Breast epithelium (tissue), 4 donors: ENCODE data around the gene TALDO1. TPM values are rescaled to one million over a fixed set of nuclear protein-coding genes. Genes with fewer than 3 reads are reported as not detected.

ENCODE experiments used
- DNase-seq, 2 donors: peaks; one replicate each; pipeline ENCODE4 v3.0.0-alpha.2; 2019; ENCODE audit warnings: low spot score in 2 of 2
- H3K27ac ChIP-seq, 2 donors: fragments of 200-600 bp; sonication (generic) in 1 of 2; one replicate each; pipeline ENCODE4 v1.5.1; 2016 to 2019; ENCODE audit warnings: mild to moderate bottlenecking in 1 of 2
- H3K27me3 ChIP-seq, 2 donors: fragments of 200-600 bp; sonication (generic) in 1 of 2; one replicate each; pipeline versions ENCODE4 v1.5.1 to v1.6.0; 2017 to 2019; ENCODE audit warnings: control low read depth in 1 of 2, mild to moderate bottlenecking in 1 of 2
- H3K36me3 ChIP-seq: fragments of 200-600 bp; one replicate; pipeline ENCODE4 v1.5.1; 2019
- H3K4me1 ChIP-seq, 2 donors: fragments of 200-600 bp; sonication (generic); one replicate each; pipeline ENCODE4 v1.5.1; 2016 to 2019; ENCODE audit warnings: control low read depth in 1 of 2
- H3K4me3 ChIP-seq, 3 donors: fragments of 200-600 bp; sonication (generic); 1 replicate in 2 of 3; 2 replicates in 1 of 3; pipeline ENCODE4 v1.5.1; 2016 to 2019; ENCODE audit warnings: mild to moderate bottlenecking in 3 of 3, moderate library complexity in 2 of 3
- H3K9me3 ChIP-seq, 2 donors: fragments of 200-600 bp; sonication (generic) in 1 of 2; one replicate each; pipeline ENCODE4 v1.5.1; 2016 to 2019; ENCODE audit warnings: control low read depth in 1 of 2
- POLR2A ChIP-seq: fragments of 450-650 bp; IDR thresholded peaks from one replicate; pipeline ENCODE4 v1.6.1; 2016; ENCODE audit warnings: antibody characterized with exemption, mild to moderate bottlenecking, moderate library complexity
- POLR2AphosphoS5 ChIP-seq, 3 donors: sonication (generic); formaldehyde crosslinking; IDR thresholded peaks; one replicate each; pipeline ENCODE4 v1.6.1; 2017; ENCODE audit warnings: antibody characterized with exemption in 3 of 3
- intact Hi-C: fragments of 100-400 bp; cut with DNase I; formaldehyde crosslinking; loops from one replicate; pipeline ENCODE4 v1.15.1; 2023; ENCODE audit warnings: low total_unique reads
- total RNA-seq, 3 donors: library from RNA; depleted of rRNA; stranded (reverse); fragments of >200 nt; gene quantifications; one replicate each; pipeline ENCODE4 v1.1.0, GENCODE V29; 2016
- TF ChIP-seq, protein P1 (sequence below), 3 donors: fragments of 450-650 bp; IDR thresholded peaks; one replicate each; pipeline ENCODE4 v1.5.1; 2016 to 2017; ENCODE audit warnings: antibody characterized with exemption in 3 of 3, mild to moderate bottlenecking in 3 of 3, moderate library complexity in 3 of 3

The TALDO1 gene
- total RNA-seq, 3 donors from 2014 or later: 137 to 239 (median 141) TPM

GRCh38 chr11:804599-804964 is 57.3 kb downstream of the TALDO1 start:
- Histone ChIP-seq H3K36me3 (no peaks in the 10 kb centered on the region), H3K4me3 (peak overlapping the region; percentile 52 to 84 (median 73)), H3K27me3 (no peaks in the 10 kb centered on the region), H3K9me3 (no peaks in the 10 kb centered on the region), H3K4me1 (peaks cover 0 to 10% of the 10 kb centered on the region in 2 donors), H3K27ac (peak overlapping the region; percentile 86 to 95)
- TF ChIP-seq, protein P1, sequence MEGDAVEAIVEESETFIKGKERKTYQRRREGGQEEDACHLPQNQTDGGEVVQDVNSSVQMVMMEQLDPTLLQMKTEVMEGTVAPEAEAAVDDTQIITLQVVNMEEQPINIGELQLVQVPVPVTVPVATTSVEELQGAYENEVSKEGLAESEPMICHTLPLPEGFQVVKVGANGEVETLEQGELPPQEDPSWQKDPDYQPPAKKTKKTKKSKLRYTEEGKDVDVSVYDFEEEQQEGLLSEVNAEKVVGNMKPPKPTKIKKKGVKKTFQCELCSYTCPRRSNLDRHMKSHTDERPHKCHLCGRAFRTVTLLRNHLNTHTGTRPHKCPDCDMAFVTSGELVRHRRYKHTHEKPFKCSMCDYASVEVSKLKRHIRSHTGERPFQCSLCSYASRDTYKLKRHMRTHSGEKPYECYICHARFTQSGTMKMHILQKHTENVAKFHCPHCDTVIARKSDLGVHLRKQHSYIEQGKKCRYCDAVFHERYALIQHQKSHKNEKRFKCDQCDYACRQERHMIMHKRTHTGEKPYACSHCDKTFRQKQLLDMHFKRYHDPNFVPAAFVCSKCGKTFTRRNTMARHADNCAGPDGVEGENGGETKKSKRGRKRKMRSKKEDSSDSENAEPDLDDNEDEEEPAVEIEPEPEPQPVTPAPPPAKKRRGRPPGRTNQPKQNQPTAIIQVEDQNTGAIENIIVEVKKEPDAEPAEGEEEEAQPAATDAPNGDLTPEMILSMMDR (IDR thresholded peaks at IDR 0.05): no peak
- TF ChIP-seq POLR2AphosphoS5 (IDR thresholded peaks at IDR 0.05) (no peak), POLR2A (no peak)
- no peak for DNase-seq
- intact Hi-C loops: no loop called here

- Histone ChIP-seq H3K9me3 (no peaks in the 10 kb centered on the region), H3K27ac (peak overlapping the region; percentile 97 to 99), H3K4me1 (peaks cover 0 to 21% of the 10 kb centered on the region in 2 donors), H3K27me3 (no peaks in the 10 kb centered on the region), H3K4me3 (peak overlapping the region; percentile 72 to 98 (median 96)), H3K36me3 (no peaks in the 10 kb centered on the region)
- DNase-seq: no peak
- TF ChIP-seq, protein P1 (IDR thresholded peaks at IDR 0.05): peak in 1 of 3 donors; percentile 5
- TF ChIP-seq POLR2A: no peak
- intact Hi-C loops: no loop called here
These were observed 61.4 kb downstream of the TALDO1 start for GRCh38 chr11:808427-809286.

DNA sequence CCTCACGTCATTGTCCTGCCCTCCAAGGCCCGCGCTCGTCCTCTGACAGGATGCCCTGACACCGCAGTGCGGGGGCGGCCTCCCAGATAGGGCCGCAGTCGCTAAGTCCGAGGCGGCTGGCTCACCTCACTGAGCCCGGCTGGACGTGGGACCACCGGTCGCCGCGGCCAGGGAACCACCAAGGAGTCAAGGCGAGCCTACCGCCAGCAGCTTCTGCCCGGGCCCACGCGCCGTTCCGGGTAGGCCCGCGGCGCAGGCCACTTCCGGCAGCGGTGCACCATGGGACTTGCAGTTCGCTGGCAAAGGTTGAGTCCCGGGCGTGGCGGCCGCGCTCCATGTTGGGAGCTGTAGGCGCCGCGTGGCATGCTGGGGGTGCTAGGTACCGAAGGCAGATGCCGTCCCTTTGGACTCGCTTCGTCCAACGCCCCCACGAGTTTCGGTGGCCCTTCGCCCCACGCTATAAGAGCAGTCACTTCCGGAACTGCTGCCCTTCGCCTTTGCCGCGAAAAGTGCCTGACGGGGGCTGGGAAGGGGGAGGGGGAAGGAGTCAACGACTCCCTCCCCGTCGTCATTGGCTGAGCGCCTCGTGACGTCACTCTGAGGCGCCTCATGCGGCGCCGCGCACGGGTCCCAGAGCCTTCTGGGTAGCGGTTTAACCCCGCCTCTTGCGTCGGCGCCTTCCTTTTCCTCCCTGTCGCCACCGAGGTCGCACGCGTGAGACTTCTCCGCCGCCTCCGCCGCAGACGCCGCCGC is 62.2 kb downstream of the TALDO1 start, which contains the start of gene RPLP2:
TSS of gene RPLP2 (plus strand) at position 681 of the 753 bp plus-strand sequence. CDS start 268 bp downstream, outside the sequence.
- peak; percentile 98 for DNase-seq
- intact Hi-C loops: no loop called here
- peaks cover 0 to 15% of the 10 kb centered on the region in 2 donors for H3K4me1 ChIP-seq

GRCh38 chr11:810040-810567 is 62.8 kb downstream of the TALDO1 start:
- Histone ChIP-seq H3K4me1 (peaks cover 0 to 11% of the 10 kb centered on the region in 2 donors), H3K9me3 (no peaks in the 10 kb centered on the region), H3K36me3 (no peaks in the 10 kb centered on the region), H3K27me3 (no peaks in the 10 kb centered on the region), H3K27ac (peak overlapping the region; percentile 97 to 99), H3K4me3 (peak overlapping the region; percentile 72 to 98 (median 96))
- DNase-seq: no peak
- TF ChIP-seq, protein P1 (IDR thresholded peaks at IDR 0.05): no peak
- TF ChIP-seq POLR2AphosphoS5 (IDR thresholded peaks at IDR 0.05) (no peak), POLR2A (no peak)
- intact Hi-C loops: no loop called here

More for the DNA sequence above, 62.2 kb downstream of the TALDO1 start, which contains the start of gene RPLP2:
- Histone ChIP-seq H3K27me3 (no peaks in the 10 kb centered on the region), H3K27ac (peak within 1 kb of the TSS; percentile 97 to 99), H3K36me3 (no peaks in the 10 kb centered on the region), H3K9me3 (no peaks in the 10 kb centered on the region), H3K4me3 (peak within 1 kb of the TSS; percentile 72 to 98 (median 96))
- peak; percentile 95 for TF ChIP-seq POLR2A
- peak; percentile 96 to 98 (median 98) for TF ChIP-seq POLR2AphosphoS5 (IDR thresholded peaks at IDR 0.05)
- TF ChIP-seq, protein P1 (IDR thresholded peaks at IDR 0.05): peak in 2 of 3 donors; percentile 1 to 23
